ENCODE results near the gene OR9G4.

DNA sequence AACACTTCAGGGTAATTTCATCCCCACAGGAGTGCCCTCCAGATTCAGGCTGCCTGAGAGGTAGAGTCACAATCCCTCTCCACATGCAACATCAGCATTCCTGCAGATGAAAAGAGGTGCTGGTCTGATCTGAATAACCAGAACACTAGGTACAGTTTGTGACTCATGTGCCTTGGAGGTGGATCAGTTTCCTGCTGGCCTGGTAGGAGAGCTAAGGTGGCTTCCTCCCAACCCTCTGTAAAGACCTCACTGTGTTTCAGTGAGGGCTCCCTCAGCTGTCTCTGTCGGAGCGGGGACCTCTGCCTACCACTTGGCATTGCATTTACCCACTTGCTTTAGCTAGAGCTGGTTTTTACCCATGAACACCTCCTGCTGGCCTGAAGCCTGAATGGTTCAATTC, 42.0 kb downstream of the OR9G4 start:
- no peak for TF ChIP-seq POLR2AphosphoS5 (IDR thresholded peaks at IDR 0.05)
- TF ChIP-seq, protein P1, sequence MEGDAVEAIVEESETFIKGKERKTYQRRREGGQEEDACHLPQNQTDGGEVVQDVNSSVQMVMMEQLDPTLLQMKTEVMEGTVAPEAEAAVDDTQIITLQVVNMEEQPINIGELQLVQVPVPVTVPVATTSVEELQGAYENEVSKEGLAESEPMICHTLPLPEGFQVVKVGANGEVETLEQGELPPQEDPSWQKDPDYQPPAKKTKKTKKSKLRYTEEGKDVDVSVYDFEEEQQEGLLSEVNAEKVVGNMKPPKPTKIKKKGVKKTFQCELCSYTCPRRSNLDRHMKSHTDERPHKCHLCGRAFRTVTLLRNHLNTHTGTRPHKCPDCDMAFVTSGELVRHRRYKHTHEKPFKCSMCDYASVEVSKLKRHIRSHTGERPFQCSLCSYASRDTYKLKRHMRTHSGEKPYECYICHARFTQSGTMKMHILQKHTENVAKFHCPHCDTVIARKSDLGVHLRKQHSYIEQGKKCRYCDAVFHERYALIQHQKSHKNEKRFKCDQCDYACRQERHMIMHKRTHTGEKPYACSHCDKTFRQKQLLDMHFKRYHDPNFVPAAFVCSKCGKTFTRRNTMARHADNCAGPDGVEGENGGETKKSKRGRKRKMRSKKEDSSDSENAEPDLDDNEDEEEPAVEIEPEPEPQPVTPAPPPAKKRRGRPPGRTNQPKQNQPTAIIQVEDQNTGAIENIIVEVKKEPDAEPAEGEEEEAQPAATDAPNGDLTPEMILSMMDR (IDR thresholded peaks at IDR 0.05), result no peak
- no peak for TF ChIP-seq POLR2A (IDR thresholded peaks at IDR 0.05)
